HG03280 (cell line): ENCODE data around the gene CCNE1.
A peak's percentile ranks its signal among the peaks of the same experiment; 100 is the strongest.
"Not testable (repeated sequence)": the region's sequence is repeated elsewhere in the genome, so short reads cannot be mapped to it uniquely, and the experiment has no call there.

Experiments
- ATAC-seq: cut with Tn5 transposase; IDR thresholded peaks from one replicate; pipeline ENCODE4 v1.9.1; 2021; ENCODE audit warnings: mild to moderate bottlenecking, moderate library complexity; ENCODE audit not compliant: unreplicated experiment

The CCNE1 gene

DNA sequence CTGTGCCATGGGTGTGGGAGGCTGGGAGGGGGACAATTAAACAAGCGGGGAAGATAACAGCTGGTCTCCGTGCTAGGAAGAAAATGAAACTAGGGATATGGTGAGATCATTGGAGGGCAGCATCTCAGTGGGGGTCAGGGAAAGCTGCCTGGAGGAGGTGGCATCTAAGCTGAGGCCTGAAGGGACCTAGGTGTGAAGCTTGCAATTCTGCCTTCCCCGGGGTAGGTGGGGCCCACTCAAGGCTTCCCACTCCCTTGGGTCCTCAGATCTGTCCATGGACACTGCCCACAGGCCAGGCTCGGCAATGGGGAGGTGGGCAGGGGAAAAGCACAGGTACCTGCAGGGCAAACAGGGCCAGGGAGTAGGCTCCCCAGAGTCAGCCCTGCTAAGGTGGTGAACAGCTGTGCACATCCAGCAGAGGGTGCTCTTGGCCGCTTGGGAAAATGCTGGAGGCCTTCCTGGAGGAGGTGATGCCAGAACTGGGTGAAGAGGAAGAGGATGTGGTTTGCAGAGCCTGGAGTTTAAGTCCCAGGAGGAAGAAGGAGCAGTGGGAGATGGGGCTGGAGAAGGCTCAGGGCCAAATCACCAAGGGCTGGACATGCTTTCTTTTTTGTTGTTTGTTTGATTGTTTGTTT lies 25.7 kb upstream of the CCNE1 start:
- no peak for ATAC-seq

GRCh38 chr19:29787281-29787680 lies 24.5 kb upstream of the CCNE1 start:
- ATAC-seq, result no peak

DNA sequence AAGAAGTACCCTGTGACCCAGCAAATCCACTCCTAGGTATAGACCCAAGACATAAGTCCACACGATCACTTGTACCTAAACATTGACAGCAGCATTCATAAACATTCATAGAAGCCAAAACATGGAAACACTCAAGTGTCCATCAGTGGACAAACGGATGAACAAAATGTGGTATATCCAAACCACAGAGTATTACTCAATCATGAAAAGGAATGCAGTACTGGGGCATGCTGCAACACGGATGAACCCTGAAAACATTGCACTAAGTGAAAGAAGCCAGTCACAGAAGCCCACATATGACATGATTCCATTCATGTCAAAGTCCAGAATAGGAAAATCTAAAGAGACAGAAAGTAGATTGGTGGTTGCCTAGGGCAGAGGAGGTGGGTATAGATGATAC lies 22.8 kb upstream of the CCNE1 start:
- ATAC-seq, result no peak

DNA sequence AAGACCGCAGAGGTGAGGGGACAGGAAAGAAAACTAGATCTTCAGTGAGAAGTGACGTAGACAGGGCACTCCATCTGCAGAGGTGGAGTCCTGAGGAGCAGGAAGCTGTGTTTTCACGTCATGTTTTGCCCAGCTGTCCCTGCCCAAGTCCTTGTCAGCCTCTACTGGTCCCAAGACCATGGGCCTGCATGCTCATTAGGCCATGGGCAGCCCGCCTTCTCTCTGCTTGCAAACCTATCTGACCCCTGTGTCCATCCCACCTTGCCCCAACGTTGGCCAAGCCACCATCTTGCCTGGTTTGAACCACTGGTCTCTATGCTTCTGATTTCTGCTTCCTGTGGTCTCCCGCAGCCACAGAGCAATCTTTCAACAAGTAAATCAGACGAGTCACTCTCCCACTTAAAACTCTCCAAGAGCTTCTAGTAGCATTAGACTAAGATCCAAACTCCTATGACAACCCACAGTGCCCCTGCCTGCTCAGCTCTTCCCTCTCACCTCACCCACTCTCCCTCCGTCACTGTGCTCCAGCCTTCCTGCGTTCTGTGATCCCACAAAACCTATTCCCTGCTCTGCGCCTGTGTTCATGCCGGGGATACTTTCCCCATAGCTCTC lies 18.6 kb upstream of the CCNE1 start:
- ATAC-seq, result no peak

DNA sequence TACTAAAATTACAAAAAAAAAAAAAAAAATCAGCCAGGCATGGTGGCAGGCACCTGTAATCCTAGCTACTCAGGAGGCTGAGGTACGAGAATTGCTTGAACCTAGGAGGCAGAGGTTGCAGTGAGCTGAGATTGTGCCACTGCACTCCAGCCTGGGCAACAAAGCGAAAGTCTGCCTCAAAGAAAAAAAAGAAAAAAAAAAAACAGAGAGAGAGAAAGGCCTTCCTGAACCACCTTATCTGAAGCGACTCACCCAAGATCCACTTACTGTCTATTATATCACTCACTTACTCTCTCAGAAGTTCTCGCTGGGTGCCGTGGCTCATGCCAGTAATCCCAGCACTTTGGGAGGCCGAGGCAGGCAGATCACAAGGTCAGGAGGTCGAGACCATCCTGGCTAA lies 17.3 kb upstream of the CCNE1 start:
- not testable (repeated sequence) for ATAC-seq

DNA sequence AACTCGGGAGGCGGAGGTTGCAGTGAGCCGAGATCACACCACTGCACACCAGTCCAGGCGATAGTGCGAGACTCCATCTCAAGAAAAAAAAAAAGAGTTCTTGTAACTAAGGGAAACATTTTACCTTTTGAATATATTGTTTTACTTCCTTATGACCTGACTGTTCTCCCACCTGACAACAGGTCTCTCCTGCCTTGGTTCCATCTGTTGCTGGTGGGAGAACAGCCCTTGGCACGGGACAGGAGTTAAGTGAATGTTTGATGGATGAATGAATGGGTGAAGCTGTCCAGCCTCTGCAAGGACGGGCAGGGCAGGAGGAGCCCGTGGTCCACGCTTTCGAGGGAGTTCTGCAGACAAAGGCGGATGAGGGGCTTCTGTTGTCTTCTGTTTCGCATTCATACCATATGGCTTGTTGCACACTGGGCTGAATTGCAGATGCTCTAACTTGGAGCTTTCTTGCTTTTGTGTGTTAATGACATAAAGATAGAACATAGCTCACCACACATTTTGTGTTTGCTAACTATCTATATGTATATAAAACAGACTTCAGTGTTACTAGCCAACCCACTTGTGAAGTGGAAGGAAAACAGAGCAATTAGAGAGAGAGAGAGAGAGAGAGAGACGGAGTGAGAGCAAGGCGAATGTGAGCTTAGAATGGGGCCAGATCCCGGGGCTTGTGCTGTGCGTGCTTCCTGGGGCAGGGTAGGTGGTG lies 16.2 kb upstream of the CCNE1 start:
- no peak for ATAC-seq

DNA sequence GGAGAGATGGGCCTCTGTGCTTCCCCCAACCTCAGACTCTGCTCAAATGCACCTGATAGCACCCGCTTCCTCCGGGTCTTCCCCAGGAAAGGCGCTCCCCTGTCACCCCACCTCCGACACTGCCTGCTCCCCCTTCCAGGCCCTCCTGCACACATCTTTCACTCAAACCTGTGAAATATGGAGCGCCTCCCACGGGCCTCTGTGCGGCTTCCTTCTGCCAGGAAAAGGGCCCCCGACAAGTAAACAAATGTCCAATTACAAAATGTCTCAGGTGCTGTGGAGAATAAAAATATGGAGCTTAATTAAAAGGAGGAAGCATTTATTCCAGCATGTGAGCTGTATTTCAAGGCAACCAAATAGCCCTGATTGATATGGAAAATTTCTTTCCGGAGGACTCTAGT lies 15.6 kb upstream of the CCNE1 start:
- no peak for ATAC-seq

DNA sequence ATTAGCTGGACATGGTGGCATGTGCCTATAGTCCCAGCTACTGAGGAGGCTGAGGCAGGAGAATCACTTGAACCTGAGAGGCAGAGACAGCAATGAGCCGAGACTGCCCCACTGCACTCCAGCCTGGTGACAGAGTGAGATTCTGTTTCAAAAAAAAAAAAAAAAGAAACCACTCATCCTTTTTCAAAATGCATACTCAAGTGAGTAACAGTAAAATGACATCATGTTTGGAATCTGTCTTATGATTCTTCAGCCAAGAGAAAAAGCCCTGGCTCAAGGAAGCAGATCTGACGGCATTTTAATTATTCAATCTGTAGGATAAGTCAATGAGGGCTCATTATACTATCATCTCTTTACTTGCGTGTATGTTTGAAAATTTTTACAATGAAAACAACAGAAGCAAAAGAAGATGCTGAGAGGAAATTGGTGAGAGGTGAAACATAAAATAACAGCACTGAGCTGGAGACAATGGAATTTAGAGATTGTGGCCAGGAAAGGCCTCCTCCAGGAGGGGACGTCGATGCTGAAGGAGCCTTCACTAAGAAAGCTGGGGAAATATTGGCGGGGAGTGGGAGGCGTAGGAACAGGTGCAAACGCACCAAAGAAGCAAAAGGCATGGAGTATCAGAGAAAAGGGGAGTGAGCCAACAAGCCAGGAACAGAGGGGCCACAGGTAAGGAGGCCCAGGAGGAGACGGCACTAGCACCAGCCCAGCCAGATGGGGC lies 12.9 kb upstream of the CCNE1 start:
- no peak for ATAC-seq

DNA sequence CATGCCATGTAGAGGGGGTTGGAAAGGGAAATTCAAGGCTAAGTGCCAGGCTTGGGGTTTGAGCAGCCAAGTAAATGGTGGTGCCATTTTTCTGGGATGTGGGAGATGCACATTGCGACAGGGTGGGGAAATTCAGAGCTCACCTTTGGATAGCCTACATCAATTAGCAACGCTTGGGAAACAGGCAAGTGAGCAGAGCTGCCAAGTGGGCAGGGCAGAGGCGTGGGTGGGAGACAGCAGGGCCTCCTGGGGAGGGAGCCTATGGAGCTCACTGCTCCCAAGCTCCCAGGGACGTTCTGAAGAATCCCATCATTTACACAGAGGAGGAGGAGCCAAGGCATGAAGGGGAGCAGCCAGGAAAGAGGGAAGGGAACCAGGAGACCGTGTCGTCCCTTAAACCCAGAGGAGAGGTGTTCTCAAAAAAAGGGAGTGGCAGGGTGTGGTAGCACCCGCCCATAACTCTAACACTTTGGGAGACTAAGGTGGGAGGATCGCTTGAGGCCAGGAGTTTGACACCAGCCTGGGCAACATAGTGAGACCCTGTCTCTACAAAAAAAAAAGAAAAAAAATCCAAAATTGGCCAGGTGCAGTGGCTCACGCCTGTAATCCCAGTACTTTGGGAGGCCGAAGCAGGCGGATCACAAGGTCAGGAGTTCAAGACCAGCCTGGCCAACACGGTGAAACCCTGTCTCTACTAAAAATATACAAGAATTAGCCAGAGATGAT lies 11.5 kb upstream of the CCNE1 start:
- ATAC-seq, result no peak

DNA sequence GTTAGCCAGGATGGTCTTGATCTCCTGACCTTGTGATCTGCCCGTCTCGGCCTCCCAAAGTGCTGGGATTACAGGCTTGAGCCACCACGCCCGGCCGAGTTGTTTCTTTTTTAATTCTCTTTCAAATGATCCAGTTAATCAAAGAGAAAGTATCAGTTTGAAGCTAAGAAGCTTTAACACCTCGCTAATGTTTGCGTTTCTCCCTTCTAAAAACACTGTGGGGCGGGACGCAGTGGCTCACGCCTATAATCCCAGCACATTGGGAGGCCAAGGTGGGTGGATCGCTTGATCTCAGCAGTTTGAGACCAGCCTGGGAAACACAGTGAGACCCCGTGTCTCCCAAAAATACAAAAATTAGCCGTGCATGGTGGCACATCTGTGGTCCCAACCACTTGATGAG lies 7.8 kb upstream of the CCNE1 start:
- not testable (repeated sequence) for ATAC-seq

DNA sequence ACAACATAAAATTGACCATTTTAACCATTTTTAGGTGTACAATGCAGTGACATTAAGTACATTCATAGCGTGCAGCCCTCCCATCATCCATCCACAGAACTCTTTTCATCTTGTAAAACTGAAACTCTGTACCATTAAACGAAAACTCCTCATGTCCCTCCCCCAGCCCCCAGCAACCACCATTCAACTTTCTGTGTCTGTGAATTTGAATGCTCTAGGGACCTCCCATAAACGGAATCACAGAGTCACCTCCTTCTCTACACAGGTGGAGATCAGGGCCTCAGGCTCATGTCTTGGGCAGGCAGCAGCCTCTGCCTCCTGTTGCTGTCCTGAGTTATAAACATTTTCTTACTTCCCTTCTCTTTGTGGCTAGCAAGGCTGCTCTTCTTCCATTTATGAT lies 7.3 kb upstream of the CCNE1 start:
- peak; percentile 88 for ATAC-seq

DNA sequence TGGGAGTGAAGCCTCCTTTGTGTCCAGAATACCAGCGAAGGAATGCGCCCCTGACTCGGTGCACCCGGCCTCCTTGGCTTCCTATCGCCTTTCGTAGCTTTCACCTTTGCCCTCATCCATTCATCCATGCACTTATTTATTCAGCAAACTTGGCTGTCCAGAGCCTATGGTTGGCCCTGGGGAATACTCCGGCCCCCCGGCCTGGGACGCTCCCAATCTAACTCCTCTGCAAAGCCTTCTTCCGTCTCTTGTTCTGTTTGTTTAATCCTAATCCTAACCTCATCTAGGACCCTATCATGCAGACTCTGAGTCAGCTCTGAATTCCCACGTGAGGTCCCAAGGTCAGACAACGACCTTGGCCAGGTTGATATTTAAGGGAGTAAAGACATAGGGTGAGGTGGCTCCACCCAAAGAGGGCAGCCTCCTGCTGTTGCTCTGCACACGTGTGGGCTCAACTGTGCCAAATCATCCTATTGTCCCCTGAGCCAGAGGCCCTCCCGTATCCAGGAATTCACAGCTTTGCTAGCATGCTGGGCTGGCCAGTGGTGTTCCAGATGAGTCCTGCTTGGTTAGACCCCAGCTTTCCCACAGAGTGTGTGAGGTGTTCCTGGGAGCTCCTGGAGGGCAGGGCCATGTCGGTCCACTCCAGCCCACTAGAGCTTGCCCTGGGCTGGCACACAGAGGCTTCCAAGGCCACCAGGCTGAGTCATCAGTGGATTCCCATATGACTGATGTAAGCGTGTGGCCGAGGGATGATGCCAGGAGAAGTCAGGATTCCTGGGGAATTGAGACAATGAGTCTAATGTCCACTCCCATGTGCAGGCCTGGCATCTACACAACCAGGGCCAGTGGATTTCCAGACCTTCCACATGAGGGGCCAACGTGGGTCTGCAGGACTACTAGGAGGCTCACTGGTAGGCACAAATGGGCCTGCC lies 6.5 kb upstream of the CCNE1 start:
- ATAC-seq, result no peak

DNA sequence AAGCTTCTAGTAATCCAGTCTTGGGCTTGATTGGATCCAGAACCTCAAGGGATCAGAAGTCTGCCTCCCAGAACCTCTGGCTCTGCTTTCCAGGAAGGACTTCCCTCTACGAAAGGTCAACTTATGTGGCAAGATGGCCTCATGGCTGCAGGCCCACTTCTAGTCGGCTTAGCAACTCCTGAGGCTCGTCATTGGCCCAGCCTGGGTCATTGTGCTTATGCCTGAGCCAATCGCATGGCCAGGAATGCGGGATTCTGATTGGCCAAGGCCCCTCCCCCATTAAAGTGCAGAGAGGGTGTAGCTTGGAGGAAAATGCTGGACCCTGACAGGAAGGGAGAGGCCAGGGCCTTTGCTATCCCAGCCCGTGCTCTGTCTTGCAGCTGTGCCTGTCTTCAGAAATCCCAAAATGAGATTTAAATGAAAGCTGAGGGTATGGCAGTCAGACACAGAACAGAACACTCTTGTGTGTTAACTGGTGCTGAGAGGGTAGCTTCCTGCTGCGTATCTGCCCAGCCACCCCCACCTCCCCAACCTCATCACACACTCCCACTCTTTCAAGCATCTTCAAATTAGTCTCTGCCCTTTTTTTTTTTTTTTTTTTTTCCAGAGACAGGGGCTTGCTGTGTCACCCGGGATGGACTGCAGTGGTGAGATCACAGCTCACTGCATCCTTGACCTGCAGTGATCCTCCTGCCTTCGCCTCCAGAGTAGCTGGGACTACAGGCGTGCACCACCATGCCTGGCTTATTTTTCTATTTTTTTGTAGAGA lies 5.5 kb upstream of the CCNE1 start:
- no peak for ATAC-seq

DNA sequence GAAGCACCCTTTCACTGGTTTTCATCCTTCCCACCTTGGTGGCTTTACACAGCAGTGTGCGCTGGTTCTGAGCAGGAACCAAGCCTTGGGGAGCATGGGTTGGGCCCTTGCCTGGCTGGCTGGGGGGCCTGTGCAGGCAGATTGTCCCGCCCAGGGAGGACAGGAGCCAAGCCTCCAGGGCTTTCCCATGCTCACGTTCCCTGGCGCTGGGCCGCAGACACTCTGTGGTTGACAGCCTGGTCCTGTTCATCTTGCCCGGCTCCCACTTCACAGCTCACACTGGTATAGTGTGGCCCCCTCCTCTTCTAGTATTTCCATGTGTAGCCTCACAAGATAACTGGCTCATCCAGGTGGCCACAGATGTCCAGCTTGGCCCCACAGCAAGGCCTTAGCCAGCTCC lies 4.6 kb upstream of the CCNE1 start:
- ATAC-seq, result no peak

GRCh38 chr19:29807870-29808405 lies 3.9 kb upstream of the CCNE1 start:
- ATAC-seq, result no peak

DNA sequence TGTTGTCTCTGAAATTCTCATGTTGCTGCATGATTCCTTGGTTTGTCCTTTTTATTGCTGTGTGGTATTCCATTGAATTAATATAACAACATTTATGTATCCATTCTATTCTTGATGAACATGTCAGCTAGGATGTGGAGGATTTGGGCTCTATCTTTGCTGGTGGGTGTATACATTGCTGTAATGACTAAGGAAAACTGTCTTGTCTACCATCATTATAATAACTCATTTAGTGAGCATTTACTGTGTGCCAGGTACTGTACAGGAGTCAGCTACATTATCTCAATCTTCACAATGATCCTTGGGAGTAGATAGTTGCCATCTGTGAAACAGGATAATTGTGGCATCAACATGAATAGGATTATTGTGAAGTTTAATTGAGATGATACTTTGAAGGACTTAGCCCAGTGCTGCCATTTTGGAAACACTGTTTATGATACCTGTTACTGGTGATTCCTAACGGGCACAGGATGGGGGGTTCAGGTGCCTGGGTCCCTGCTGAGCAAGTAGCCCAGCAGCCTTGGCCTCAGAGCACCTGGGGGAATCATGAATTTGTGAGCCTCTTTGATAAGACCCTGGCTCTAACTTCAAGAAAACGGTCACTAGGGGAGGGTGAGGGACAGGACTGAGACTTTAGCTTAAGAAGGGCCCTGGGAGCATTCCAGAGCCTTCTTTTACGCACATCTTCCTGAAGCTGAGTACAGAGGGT lies 1.8 kb upstream of the CCNE1 start:
- no peak for ATAC-seq

- no peak for ATAC-seq
Observed at GRCh38 chr19:29810504-29810871, 1.3 kb upstream of the CCNE1 start.

DNA sequence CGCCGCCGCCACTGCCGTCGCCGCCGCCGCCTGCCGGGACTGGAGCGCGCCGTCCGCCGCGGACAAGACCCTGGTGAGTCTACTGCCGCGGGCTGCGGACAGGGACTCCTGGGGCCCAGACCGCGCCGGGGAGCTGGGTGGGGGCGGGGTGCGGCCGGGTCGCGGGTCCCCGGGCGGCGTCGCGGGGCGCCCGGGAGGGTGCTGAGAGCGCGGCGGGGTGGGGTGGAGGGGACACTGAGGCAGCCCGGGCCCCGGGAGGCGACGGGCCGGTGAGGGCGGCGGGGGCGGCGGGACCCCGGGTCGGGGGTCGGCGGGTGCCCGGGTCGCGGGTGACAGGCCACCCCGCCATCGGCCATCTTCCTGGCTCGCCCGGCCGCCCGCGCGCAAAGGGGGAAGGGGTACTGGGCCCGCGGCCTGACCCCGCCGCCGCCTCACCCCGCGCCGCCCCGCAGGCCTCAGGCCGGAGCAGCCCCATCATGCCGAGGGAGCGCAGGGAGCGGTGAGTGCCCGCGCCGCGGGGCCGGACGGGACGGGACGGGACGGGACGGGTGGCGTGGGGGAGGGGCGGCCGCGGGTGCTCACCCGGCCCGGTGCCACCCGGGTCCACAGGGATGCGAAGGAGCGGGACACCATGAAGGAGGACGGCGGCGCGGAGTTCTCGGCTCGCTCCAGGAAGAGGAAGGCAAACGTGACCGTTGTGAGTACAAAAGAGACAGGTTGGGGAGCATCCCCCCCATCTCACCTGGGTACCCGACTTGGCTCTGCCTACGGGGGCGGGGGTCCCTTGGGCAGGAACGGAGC lies 489 bp downstream of the CCNE1 start:
- ATAC-seq, result peak; percentile 8
